OCI-LY3 (cell line): ENCODE results near the gene COL4A6.

Experiments
- CTCF ChIP-seq: fragments of 200-600, 300-600 bp; sonication (generic); IDR thresholded peaks from 2 replicates; pipeline ENCODE4 v1.5.1; 2014; ENCODE audit warnings: antibody characterized with exemption, low read length, low read depth
- EZH2phosphoT487 ChIP-seq: fragments of 200-600 bp; shearing (Covaris generic); IDR thresholded peaks from 2 replicates; pipeline ENCODE4 v1.6.1; 2018; ENCODE audit warnings: antibody characterized with exemption, mixed run types, low read depth

- no peak for TF ChIP-seq CTCF
- no peak for TF ChIP-seq EZH2phosphoT487
Measured at GRCh38 chrX:108173874-108174273, 264.3 kb downstream of the COL4A6 start.
